SH-SY5Y (cell line): ENCODE measurements around the gene EIF4G1.

Experiments
- GATA2 ChIP-seq: IDR thresholded peaks from 2 replicates; pipeline ENCODE4 v1.6.1; 2011; ENCODE audit warnings: mild to moderate bottlenecking, low read depth, low read length
- GATA3 ChIP-seq: IDR thresholded peaks from 2 replicates; pipeline ENCODE4 v1.6.1; 2011; ENCODE audit warnings: low read depth, mild to moderate bottlenecking, low read length, moderate library complexity

GRCh38 chr3:184336547-184337398 is 22.4 kb downstream of the EIF4G1 start:
- no peak for TF ChIP-seq GATA3
- no peak for TF ChIP-seq GATA2
